Keratinocyte (primary cell): ENCODE measurements around the gene ANXA3. TPM values are rescaled to one million over a fixed set of nuclear protein-coding genes. Genes with fewer than 3 reads are reported as not detected.

Experiments
- DNase-seq: peaks from one replicate; pipeline ENCODE4 v3.0.0-alpha.2; 2011; ENCODE audit warnings: low read depth, missing footprints, low spot score
- FAIRE-seq: peaks from 2 replicates; lab custom pipeline; 2011; peaks lifted over from hg19 to GRCh38; lab: Jason Lieb, UNC
- H2AFZ ChIP-seq: 2 replicates; pipeline ENCODE4 v1.6.0; 2012; ENCODE audit warnings: low read length, control low read depth, inconsistent platforms; ENCODE audit not compliant: control insufficient read depth
- H3K27ac ChIP-seq: 2 replicates; pipeline ENCODE4 v1.5.1; 2011; ENCODE audit warnings: low read length; ENCODE audit not compliant: control insufficient read depth, insufficient read depth
- H3K27me3 ChIP-seq: 3 replicates; pipeline ENCODE4 v1.6.0; 2011; ENCODE audit warnings: low read length; ENCODE audit not compliant: control insufficient read depth, insufficient read depth; ENCODE audit errors: extremely low read depth
- H3K36me3 ChIP-seq, 2 experiments: 2 replicates in 1 of 2; 3 replicates in 1 of 2; pipeline ENCODE4 v1.5.1; 2011; ENCODE audit warnings: low read length in 2 of 2, mild to moderate bottlenecking in 1 of 2; ENCODE audit not compliant: control insufficient read depth in 2 of 2, insufficient read depth in 2 of 2; ENCODE audit errors: extremely low read depth in 1 of 2
- H3K4me1 ChIP-seq: 3 replicates; pipeline ENCODE4 v1.5.1; 2011; ENCODE audit warnings: low read length; ENCODE audit not compliant: control insufficient read depth, insufficient read depth; ENCODE audit errors: extremely low read depth
- H3K4me2 ChIP-seq: 3 replicates; pipeline ENCODE4 v1.6.0; 2011; ENCODE audit warnings: low read depth, low read length; ENCODE audit not compliant: control insufficient read depth, insufficient read depth; ENCODE audit errors: extremely low read depth
- H3K4me3 ChIP-seq, 3 experiments: fragments of 200-600 bp in 1 of 3; sonication (generic) in 1 of 3; 2 replicates in 2 of 3; 3 replicates in 1 of 3; pipeline ENCODE4 v1.5.1; 2011 to 2016; ENCODE audit warnings: low read length in 3 of 3, mild to moderate bottlenecking in 3 of 3, control low read depth in 2 of 3, inconsistent platforms in 1 of 3, low read depth in 1 of 3, mixed read lengths in 1 of 3, mixed run types in 1 of 3, moderate library complexity in 1 of 3; ENCODE audit not compliant: control insufficient read depth in 2 of 3, insufficient read depth in 2 of 3; ENCODE audit errors: extremely low read depth in 1 of 3
- H3K79me2 ChIP-seq: 2 replicates; pipeline ENCODE4 v1.6.0; 2012; ENCODE audit warnings: low read length; ENCODE audit not compliant: control insufficient read depth, insufficient read depth
- H3K9ac ChIP-seq: 3 replicates; pipeline ENCODE4 v1.6.0; 2011; ENCODE audit warnings: low read length; ENCODE audit not compliant: control insufficient read depth, insufficient read depth; ENCODE audit errors: extremely low read depth
- H3K9me1 ChIP-seq: 3 replicates; pipeline ENCODE4 v1.6.0; 2011; ENCODE audit warnings: low read length; ENCODE audit not compliant: control insufficient read depth, insufficient read depth; ENCODE audit errors: extremely low read depth
- H3K9me3 ChIP-seq: 2 replicates; pipeline ENCODE4 v1.5.1; 2012; ENCODE audit warnings: low read depth, low read length; ENCODE audit not compliant: control insufficient read depth
- H4K20me1 ChIP-seq: 3 replicates; pipeline ENCODE4 v1.6.0; 2011; ENCODE audit warnings: low read length; ENCODE audit not compliant: control insufficient read depth, insufficient read depth; ENCODE audit errors: extremely low read depth
- CTCF ChIP-seq, 3 experiments: IDR thresholded peaks in 1 of 3; conservative IDR thresholded peaks in 1 of 3; optimal IDR thresholded peaks in 1 of 3; 2 replicates in 2 of 3; 3 replicates in 1 of 3; pipeline versions ENCODE3 to v1.5.1; 2011; ENCODE audit warnings: low read length in 3 of 3, mild to moderate bottlenecking in 3 of 3, moderate library complexity in 2 of 3, control low read depth in 1 of 3, inconsistent platforms in 1 of 3; ENCODE audit not compliant: insufficient read depth in 2 of 3; ENCODE audit errors: extremely low read depth in 1 of 3
- EZH2 ChIP-seq: IDR thresholded peaks from one replicate; pipeline ENCODE4 v1.6.1; 2012; ENCODE audit warnings: inconsistent platforms, mild to moderate bottlenecking, low read length, moderate library complexity
- dilution Hi-C: fragments of 300-500 bp; cut with MboI; formaldehyde crosslinking; loops from one replicate; pipeline ENCODE4 v1.7.0; 2020; ENCODE audit warnings: low sequenced_read_pairs; ENCODE audit not compliant: extremely low pct_ligation_motif_present
- polyA plus RNA-seq, 5 experiments: library from polyadenylated mRNA; depleted of rRNA in 3 of 5; stranded (reverse) in 3 of 5; stranded (forward) in 1 of 5; unstranded in 1 of 5; fragments of >200 nt; gene quantifications; 1 replicate in 1 of 5; 2 replicates in 3 of 5; 3 replicates in 1 of 5; pipeline versions ENCODE4 v1.2.1 to v1.2.3, GENCODE V29; 2011 to 2012; ENCODE audit warnings: missing spikeins in 2 of 5, low read depth in 1 of 5, low replicate concordance in 1 of 5

The ANXA3 gene
- polyA plus RNA-seq, 1 donor (not counting 4 experiments of a cell fraction or from before 2014, with no cell fraction given): 463 TPM

- Histone ChIP-seq H3K9me1 (no peaks in the 10 kb centered on the region), H3K9ac (no peak overlapping the region), H3K27ac (no peak overlapping the region), H2AFZ (no peak overlapping the region), H4K20me1 (no peaks in the 10 kb centered on the region), H3K36me3 (peaks cover 0 to 8% of the 10 kb centered on the region in 2 experiments), H3K4me1 (no peaks in the 10 kb centered on the region), H3K27me3 (no peaks in the 10 kb centered on the region), H3K9me3 (no peaks in the 10 kb centered on the region), H3K4me2 (no peak overlapping the region), H3K4me3 (no peak overlapping the region), H3K79me2 (no peaks in the 10 kb centered on the region)
- DNase-seq (no peak), FAIRE-seq (no peak)
- dilution Hi-C loops: no loop called here
- TF ChIP-seq CTCF (optimal IDR thresholded peaks at IDR 0.05 in 1 of 3, IDR thresholded peaks at IDR 0.05 in 1 of 3, conservative IDR thresholded peaks at IDR 0.05 in 1 of 3; ENCODE audit: extremely low read depth in 1 of 3, insufficient read depth in 2 of 3, low read length in 3 of 3) (no peak), EZH2 (no peak)
Observed at GRCh38 chr4:78510681-78511080, 40.9 kb upstream of the ANXA3 start.

GRCh38 chr4:78512357-78512920 is 39.1 kb upstream of the ANXA3 start:
- Histone ChIP-seq H3K79me2 (no peaks in the 10 kb centered on the region), H3K27me3 (no peaks in the 10 kb centered on the region), H3K9me1 (no peaks in the 10 kb centered on the region), H2AFZ (no peak overlapping the region), H3K9me3 (no peaks in the 10 kb centered on the region), H4K20me1 (no peaks in the 10 kb centered on the region), H3K27ac (no peak overlapping the region), H3K36me3 (peaks cover 0 to 8% of the 10 kb centered on the region in 2 experiments), H3K4me3 (no peak overlapping the region), H3K4me2 (no peak overlapping the region), H3K9ac (no peak overlapping the region), H3K4me1 (no peaks in the 10 kb centered on the region)
- FAIRE-seq: no peak
- DNase-seq: no peak
- TF ChIP-seq EZH2: no peak
- no peak for TF ChIP-seq CTCF (optimal IDR thresholded peaks at IDR 0.05 in 1 of 3, IDR thresholded peaks at IDR 0.05 in 1 of 3, conservative IDR thresholded peaks at IDR 0.05 in 1 of 3; ENCODE audit: extremely low read depth in 1 of 3, insufficient read depth in 2 of 3, low read length in 3 of 3)
- dilution Hi-C loops: no loop called here
